ENCODE data around the gene RIGI. TPM values are rescaled to one million over a fixed set of nuclear protein-coding genes. Genes with fewer than 3 reads are reported as not detected.

RIGI gene
- total and polyA plus RNA-seq, 2 of the 4 experiments (the other 2 are of a cell fraction), result 4.8 to 13.6 TPM

- Histone ChIP-seq H3K27ac (ENCODE audit: insufficient read depth, low read length) (no peak overlapping the region), H2BK15ac (ENCODE audit: low read depth, low read length) (no peak overlapping the region), H4K91ac (ENCODE audit: insufficient read depth, low read depth, low read length) (no peak overlapping the region), H4K5ac (ENCODE audit: low read depth, low read length) (no peak overlapping the region), H3K27me3 (ENCODE audit: control insufficient read depth, insufficient read depth, low read length) (no peaks in the 10 kb centered on the region), H3K23ac (ENCODE audit: low read depth, low read length) (no peak overlapping the region), H2BK120ac (ENCODE audit: low read depth, low read length) (no peak overlapping the region), H3K56ac (ENCODE audit: extremely low read depth, insufficient read depth, low read length) (no peak overlapping the region), H3K4me2 (ENCODE audit: low read depth, low read length) (no peak overlapping the region), H3K79me1 (ENCODE audit: low read depth in 1 of 2, low read length in 2 of 2) (peaks cover 8 to 9% of the 10 kb centered on the region in 2 experiments; a peak in 2 of 4 replicates), H2BK5ac (ENCODE audit: low read depth, low read length, poor library complexity, severe bottlenecking) (no peak overlapping the region), H3K4me1 (ENCODE audit: control insufficient read depth, insufficient read depth, low read length) (no peaks in the 10 kb centered on the region), H3K9ac (ENCODE audit: low read depth, low read length) (no peak overlapping the region), H3K4ac (ENCODE audit: low read depth, low read length) (no peak overlapping the region), H2AK9ac (replicated peaks; ENCODE audit: low read depth, low read length, poor library complexity) (no peak overlapping the region), H2AK5ac (ENCODE audit: low read depth, low read length) (no peak overlapping the region), H3K36me3 (ENCODE audit: control insufficient read depth, insufficient read depth, low read length) (peaks cover 4% of the 10 kb centered on the region; the same call in 1 of the 2 replicates), H3K4me3 (ENCODE audit: insufficient read depth, low read depth, low read length) (no peak overlapping the region), H3K14ac (replicated peaks; ENCODE audit: low read depth, low read length) (no peak overlapping the region), H2BK20ac (ENCODE audit: low read depth, low read length) (no peak overlapping the region), H4K8ac (ENCODE audit: low read depth in 2 of 2, low read length in 2 of 2) (no peak overlapping the region), H3K18ac (ENCODE audit: low read depth, low read length) (no peak overlapping the region), H3K9me1 (ENCODE audit: insufficient read depth, low read length) (no peaks in the 10 kb centered on the region), H4K20me1 (ENCODE audit: insufficient read depth, low read length) (no peaks in the 10 kb centered on the region), H2AFZ (replicated peaks; ENCODE audit: low read length, poor library complexity) (no peak overlapping the region), H3K9me3 (ENCODE audit: control insufficient read depth, insufficient read depth, low read length) (peaks cover 4% of the 10 kb centered on the region)
- intact Hi-C loops (cut with micrococcal nuclease), result no loop called here
- dilution Hi-C loops (cut with HindIII; ENCODE audit: low sequenced_read_pairs, unreplicated experiment), result no loop called here
- in situ Hi-C loops (cut with MboI; ENCODE audit: low sequenced_read_pairs), result no loop called here
- BruUV-seq (replicated peaks), result no TSS peak
- DNase-seq (no peak), ATAC-seq (ENCODE audit: low read depth) (no peak)
- CTCF ChIA-PET, result no interaction called here
- POLR2A ChIA-PET (ENCODE audit: unreplicated experiment), result no interaction called here
- no peak for TF ChIP-seq BHLHE40 (IDR thresholded peaks at IDR 0.05; ENCODE audit: low read depth, low read length)
- TF ChIP-seq MXI1 (IDR thresholded peaks at IDR 0.05; ENCODE audit: borderline replicate concordance, low read depth, low read length), result no peak
- TF ChIP-seq CEBPB (IDR thresholded peaks at IDR 0.05; ENCODE audit: low read depth, low read length), result no peak
- no peak for TF ChIP-seq POLR2A (IDR thresholded peaks at IDR 0.05; ENCODE audit: low read depth, low read length)
Measured at GRCh38 chr9:32516241-32516640, 9.8 kb downstream of the RIGI start.
